ENCODE data around the gene GIMD1.

GIMD1 gene

DNA sequence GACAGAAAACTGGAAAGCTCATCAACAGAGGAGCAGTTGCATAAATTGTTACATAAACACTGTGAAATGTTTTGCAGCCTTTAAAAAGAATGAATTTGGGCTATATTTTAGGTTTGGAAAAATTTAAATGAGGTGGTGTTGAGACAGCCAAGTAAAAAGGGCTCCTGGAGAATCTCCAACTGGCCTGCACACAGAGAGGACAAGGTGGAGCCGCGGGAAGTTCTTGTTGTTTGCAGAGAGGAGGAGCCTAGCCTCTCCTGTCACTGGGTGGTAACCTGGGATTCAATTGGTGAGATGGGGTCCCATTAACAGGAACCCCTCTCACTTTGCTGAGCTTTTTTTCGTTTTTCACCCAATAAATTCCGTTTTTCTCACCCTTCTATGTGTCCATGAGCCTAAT lies 13.4 kb downstream of the GIMD1 start:
- Histone ChIP-seq H3K79me2 (ENCODE audit: control insufficient read depth, low read length) (no peaks in the 10 kb centered on the region), H3K4me1 (ENCODE audit: control insufficient read depth, low read length) (no peaks in the 10 kb centered on the region), H3K36me3 (ENCODE audit: control insufficient read depth, low read length) (no peaks in the 10 kb centered on the region), H3F3A (ENCODE audit: control insufficient read depth, insufficient read depth) (no peaks in the 10 kb centered on the region; the same call in 1 of the 2 replicates), H3K4me3 (ENCODE audit: low read length) (no peak overlapping the region), H3K9me2 (replicated peaks; ENCODE audit: control insufficient read depth, low read length) (no peaks in the 10 kb centered on the region), H3K27me3 (ENCODE audit: control insufficient read depth, low read length) (no peaks in the 10 kb centered on the region), H4K20me1 (ENCODE audit: control insufficient read depth, insufficient read depth, low read depth, low read length) (no peaks in the 10 kb centered on the region), H3K27ac (ENCODE audit: low read depth, low read length) (no peak overlapping the region), H3K4me2 (ENCODE audit: low read length) (no peak overlapping the region), H3K9me3 (ENCODE audit: control insufficient read depth, insufficient read depth, low read length) (no peaks in the 10 kb centered on the region)
- TF ChIP-seq, protein P1, sequence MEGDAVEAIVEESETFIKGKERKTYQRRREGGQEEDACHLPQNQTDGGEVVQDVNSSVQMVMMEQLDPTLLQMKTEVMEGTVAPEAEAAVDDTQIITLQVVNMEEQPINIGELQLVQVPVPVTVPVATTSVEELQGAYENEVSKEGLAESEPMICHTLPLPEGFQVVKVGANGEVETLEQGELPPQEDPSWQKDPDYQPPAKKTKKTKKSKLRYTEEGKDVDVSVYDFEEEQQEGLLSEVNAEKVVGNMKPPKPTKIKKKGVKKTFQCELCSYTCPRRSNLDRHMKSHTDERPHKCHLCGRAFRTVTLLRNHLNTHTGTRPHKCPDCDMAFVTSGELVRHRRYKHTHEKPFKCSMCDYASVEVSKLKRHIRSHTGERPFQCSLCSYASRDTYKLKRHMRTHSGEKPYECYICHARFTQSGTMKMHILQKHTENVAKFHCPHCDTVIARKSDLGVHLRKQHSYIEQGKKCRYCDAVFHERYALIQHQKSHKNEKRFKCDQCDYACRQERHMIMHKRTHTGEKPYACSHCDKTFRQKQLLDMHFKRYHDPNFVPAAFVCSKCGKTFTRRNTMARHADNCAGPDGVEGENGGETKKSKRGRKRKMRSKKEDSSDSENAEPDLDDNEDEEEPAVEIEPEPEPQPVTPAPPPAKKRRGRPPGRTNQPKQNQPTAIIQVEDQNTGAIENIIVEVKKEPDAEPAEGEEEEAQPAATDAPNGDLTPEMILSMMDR (IDR thresholded peaks at IDR 0.05; ENCODE audit: low read depth, low read length, poor library complexity, severe bottlenecking) = no peak
- no peak for TF ChIP-seq EZH2phosphoT487 (IDR thresholded peaks at IDR 0.05; ENCODE audit: borderline replicate concordance, low read length)

DNA sequence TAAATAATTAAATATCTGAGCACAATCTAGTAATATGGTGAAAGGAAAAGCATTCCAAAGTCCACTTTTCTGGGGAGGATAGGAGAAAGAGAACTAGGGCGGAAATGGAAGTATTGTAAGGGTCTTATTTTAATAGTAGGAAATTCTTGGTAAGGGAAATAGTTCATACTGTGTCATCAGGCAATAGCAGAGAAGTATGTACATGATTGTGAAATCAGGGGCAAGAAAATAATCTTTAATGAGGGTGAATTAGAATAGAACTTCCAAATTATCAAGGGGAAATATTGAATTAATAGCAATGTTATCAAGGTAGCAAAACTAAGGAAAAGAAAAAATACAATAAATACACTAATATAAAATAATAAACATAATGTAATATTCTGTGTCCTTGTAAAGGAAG lies 14.8 kb downstream of the GIMD1 start:
- no peak for TF ChIP-seq EZH2phosphoT487 (IDR thresholded peaks at IDR 0.05; ENCODE audit: borderline replicate concordance, low read length)
- TF ChIP-seq, protein P1 (IDR thresholded peaks at IDR 0.05; ENCODE audit: low read depth, low read length, poor library complexity, severe bottlenecking) = no peak
- H3K4me3 ChIP-seq (ENCODE audit: low read length) = no peak overlapping the region

DNA sequence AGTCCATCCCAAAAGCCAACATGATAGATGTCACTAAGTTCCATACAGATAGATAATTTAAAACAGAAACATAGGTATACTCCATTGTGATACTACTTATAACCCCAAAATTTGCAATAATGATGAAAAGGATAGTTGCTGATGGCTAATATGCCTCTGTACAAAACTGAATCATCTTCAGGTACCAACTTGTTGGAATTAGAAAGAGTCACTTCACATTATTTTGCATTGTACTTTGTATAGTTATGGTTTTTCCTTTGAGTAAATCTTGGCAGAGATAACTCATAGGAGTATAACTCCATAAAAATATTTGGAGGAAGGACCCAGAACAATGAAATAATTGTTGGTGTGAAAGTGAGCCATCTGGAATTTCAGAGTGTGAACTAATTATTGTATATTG lies 17.6 kb downstream of the GIMD1 start:
- Histone ChIP-seq H3K4me2 (ENCODE audit: low read length) (no peak overlapping the region), H3K79me2 (ENCODE audit: control insufficient read depth, low read length) (no peaks in the 10 kb centered on the region)
- no peak for TF ChIP-seq EZH2phosphoT487 (IDR thresholded peaks at IDR 0.05; ENCODE audit: borderline replicate concordance, low read length)
- TF ChIP-seq, protein P1 (IDR thresholded peaks at IDR 0.05; ENCODE audit: low read depth, low read length, poor library complexity, severe bottlenecking) = no peak

More for the DNA sequence above, 14.8 kb downstream of the GIMD1 start:
- Histone ChIP-seq H3K27ac (ENCODE audit: low read depth, low read length) (no peak overlapping the region), H4K20me1 (ENCODE audit: control insufficient read depth, insufficient read depth, low read depth, low read length) (no peaks in the 10 kb centered on the region), H3F3A (ENCODE audit: control insufficient read depth, insufficient read depth) (no peaks in the 10 kb centered on the region; the same call in 1 of the 2 replicates), H3K27me3 (ENCODE audit: control insufficient read depth, low read length) (no peaks in the 10 kb centered on the region), H3K79me2 (ENCODE audit: control insufficient read depth, low read length) (no peaks in the 10 kb centered on the region), H3K4me2 (ENCODE audit: low read length) (no peak overlapping the region), H3K4me1 (ENCODE audit: control insufficient read depth, low read length) (no peaks in the 10 kb centered on the region), H3K36me3 (ENCODE audit: control insufficient read depth, low read length) (peaks cover 5% of the 10 kb centered on the region), H3K9me2 (replicated peaks; ENCODE audit: control insufficient read depth, low read length) (no peaks in the 10 kb centered on the region), H3K9me3 (ENCODE audit: control insufficient read depth, insufficient read depth, low read length) (no peaks in the 10 kb centered on the region)

More for the DNA sequence above, 17.6 kb downstream of the GIMD1 start:
- no peaks in the 10 kb centered on the region for H3K9me3 ChIP-seq (ENCODE audit: control insufficient read depth, insufficient read depth, low read length)
- no peak overlapping the region for H3K4me3 ChIP-seq (ENCODE audit: low read length)
- H3K36me3 ChIP-seq (ENCODE audit: control insufficient read depth, low read length) = peaks cover 29% of the 10 kb centered on the region
- H3K27ac ChIP-seq (ENCODE audit: low read depth, low read length) = no peak overlapping the region
- H3K4me1 ChIP-seq (ENCODE audit: control insufficient read depth, low read length) = no peaks in the 10 kb centered on the region
- no peaks in the 10 kb centered on the region for H3K9me2 ChIP-seq (replicated peaks; ENCODE audit: control insufficient read depth, low read length)
- no peaks in the 10 kb centered on the region; the same call in 1 of the 2 replicates for H3F3A ChIP-seq (ENCODE audit: control insufficient read depth, insufficient read depth)
- H4K20me1 ChIP-seq (ENCODE audit: control insufficient read depth, insufficient read depth, low read depth, low read length) = no peaks in the 10 kb centered on the region
- H3K27me3 ChIP-seq (ENCODE audit: control insufficient read depth, low read length) = no peaks in the 10 kb centered on the region
